Stimulated activated CD4-positive, alpha-beta T cell treated with anti-CD3 and anti-CD28 coated beads, TNF-alpha, amount 100 ng/mL, for 1 hour (primary cell): Measurements from ENCODE around the gene BPHL.
"Not testable (repeated sequence)": the region's sequence is repeated elsewhere in the genome, so short reads cannot be mapped to it uniquely, and the experiment has no call there.

Experiments
- DNase-seq, 3 donors: peaks; one replicate each; pipeline ENCODE4 v3.0.0-alpha.2; 2020; ENCODE audit warnings: low read depth in 3 of 3, low spot score in 1 of 3

BPHL gene

GRCh38 chr6:3176562-3177355 lies 58.2 kb downstream of the BPHL start:
- no peak for DNase-seq

- not testable (repeated sequence) for DNase-seq
Measured at GRCh38 chr6:3178666-3179065, 60.2 kb downstream of the BPHL start.

- not testable (repeated sequence) for DNase-seq
Measured at GRCh38 chr6:3179945-3180344, 61.4 kb downstream of the BPHL start.

DNA sequence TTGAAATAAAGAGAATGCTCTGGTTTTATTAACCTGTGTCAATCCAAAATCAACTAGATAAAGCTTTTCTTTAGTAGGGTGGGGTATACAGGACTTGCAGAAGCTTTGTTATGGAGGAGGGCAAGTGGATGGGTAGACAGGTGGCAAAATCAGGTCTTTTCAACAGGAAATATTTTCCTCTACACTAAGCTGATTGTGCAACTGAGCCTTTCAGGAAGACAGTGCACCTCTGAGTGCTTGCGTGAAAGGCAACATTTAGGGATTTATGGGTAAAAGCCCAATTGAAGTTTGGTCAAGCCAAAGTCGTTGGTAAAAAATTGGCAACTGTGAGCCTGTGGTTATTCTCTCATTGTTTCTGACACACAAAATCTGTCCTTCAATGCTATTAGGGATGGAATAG lies 62.6 kb downstream of the BPHL start:
- no peak for DNase-seq

- DNase-seq: no peak
Measured at GRCh38 chr6:3183066-3183465, 64.6 kb downstream of the BPHL start.

- DNase-seq: no peak
Measured at GRCh38 chr6:3186974-3187382, 68.5 kb downstream of the BPHL start.

DNA sequence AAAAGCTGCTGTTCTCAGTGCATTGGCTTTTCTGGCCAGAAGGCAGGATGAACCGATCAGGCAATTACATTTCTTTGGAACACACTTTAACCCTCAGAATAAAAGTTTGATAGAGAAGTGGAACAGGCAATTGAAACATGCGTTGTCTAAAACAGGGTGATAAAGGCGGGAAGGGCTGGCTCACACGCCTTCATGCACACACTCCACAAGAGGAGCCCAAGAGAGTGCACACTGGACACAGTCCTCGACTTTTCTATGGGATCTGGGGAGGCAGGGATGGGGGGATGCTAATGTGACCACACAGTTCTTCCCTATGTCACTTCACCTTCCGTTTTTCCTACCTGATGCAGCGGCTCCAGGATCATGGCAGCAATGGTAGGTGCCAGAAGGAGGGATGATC lies 69.8 kb downstream of the BPHL start:
- no peak for DNase-seq

- not testable (repeated sequence) for DNase-seq
Measured at GRCh38 chr6:3189192-3189591, 70.7 kb downstream of the BPHL start.

DNA sequence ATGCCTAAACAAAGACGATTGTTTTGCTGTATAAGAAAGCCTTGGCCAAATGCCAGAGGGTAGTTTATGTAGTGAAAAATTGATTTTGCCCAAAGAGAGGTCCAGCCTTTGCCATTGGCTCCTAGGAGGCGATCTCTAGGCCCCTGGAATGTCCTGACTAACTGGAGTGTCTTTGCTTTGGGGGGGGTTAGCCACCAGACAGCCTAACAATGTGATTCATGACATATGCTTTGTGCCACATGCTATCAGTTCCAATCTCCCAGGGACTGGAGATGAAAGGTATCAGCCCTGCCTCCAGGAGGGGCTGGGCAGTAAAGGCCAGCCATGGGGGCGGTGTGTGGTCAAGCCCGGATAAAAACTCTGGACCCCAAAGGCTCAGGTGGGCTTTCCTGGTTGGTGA lies 71.5 kb downstream of the BPHL start:
- DNase-seq: no peak

GRCh38 chr6:3190779-3191178 lies 72.3 kb downstream of the BPHL start:
- no peak for DNase-seq

- no peak for DNase-seq
Measured at GRCh38 chr6:3193102-3193849, 74.8 kb downstream of the BPHL start.

GRCh38 chr6:3194535-3195419 lies 76.3 kb downstream of the BPHL start:
- no peak for DNase-seq

DNA sequence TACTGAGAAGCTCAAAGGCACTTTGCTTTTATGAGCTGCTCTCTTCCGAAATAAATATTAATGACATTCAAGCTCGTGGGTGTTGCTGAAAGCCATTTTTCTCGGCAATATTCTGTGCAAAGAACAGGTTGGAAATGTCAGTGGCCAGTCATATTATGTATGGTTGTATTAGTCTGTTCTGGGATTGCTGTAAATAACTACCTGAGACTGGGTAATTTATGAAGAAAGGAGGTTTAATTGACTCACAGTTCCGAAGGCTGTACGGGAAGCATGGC lies 76.8 kb downstream of the BPHL start:
- DNase-seq: no peak

GRCh38 chr6:3195695-3196497 lies 77.4 kb downstream of the BPHL start:
- no peak for DNase-seq

DNA sequence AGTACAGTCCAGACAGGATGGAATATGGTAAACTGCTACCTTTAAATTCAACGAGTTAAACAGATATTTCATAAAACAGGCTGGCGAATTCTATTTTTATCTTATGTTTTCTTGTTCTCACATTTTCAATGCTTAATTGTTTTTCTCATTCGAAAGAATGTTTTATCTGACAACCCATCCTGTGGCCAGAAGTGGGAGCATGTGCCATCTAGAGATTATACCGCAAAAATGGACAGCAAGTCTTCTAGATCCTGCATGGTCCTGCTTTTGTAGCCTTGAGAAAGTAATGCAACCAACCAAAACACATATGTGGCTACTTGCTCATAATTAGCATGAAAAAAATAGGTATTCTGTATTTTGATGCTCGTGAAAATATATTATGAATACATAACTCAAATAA lies 78.3 kb downstream of the BPHL start:
- no peak for DNase-seq

DNA sequence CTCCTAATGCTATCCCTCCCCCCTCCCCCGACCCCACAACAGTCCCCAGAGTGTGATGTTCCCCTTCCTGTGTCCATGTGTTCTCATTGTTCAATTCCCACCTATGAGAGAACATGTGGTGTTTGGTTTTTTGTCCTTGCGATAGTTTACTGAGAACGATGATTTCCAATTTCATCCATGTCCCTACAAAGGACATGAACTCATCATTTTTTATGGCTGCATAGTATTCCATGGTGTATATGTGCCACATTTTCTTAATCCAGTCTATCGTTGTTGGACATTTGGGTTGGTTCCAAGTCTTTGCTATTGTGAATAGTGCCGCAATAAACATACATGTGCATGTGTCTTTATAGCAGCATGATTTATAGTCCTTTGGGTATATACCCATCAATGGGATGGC lies 79.2 kb downstream of the BPHL start:
- not testable (repeated sequence) for DNase-seq

- DNase-seq: no peak
Measured at GRCh38 chr6:3199382-3199781, 80.9 kb downstream of the BPHL start.

GRCh38 chr6:3200682-3201081 lies 82.2 kb downstream of the BPHL start:
- DNase-seq: no peak

- DNase-seq: no peak
Measured at GRCh38 chr6:3201388-3201787, 82.9 kb downstream of the BPHL start.
